Activated CD8-positive, alpha-beta T cell treated with anti-CD3 and anti-CD28 coated beads, Interleukin-2, amount 10 ng/mL, durations not matched to agents 7 days and 5 days (primary cell): ENCODE data around the gene ARHGAP28. TPM values are rescaled to one million over a fixed set of nuclear protein-coding genes. Genes with fewer than 3 reads are reported as not detected.

Source experiments
- ATAC-seq: fragments of 150-1000 bp; cut with Tn5 transposase; one replicate; pipeline ENCODE4 v1.10.0; 2021; ENCODE audit warnings: moderate library complexity
- CTCF ChIA-PET: fragments of 350-600 bp; sonication (Branson Sonifier 250); formaldehyde crosslinking; loops from one replicate; lab custom pipeline; 2021; ENCODE audit warnings: antibody characterized with exemption; lab: Charles Lee
- POLR2A ChIA-PET: fragments of 350-600 bp; sonication (Branson Sonifier 250); formaldehyde crosslinking; loops from one replicate; lab custom pipeline; 2021; ENCODE audit warnings: antibody characterized with exemption; lab: Charles Lee
- DNase-seq: peaks from one replicate; pipeline ENCODE4 v3.0.0-alpha.2; 2020
- H3K27ac Mint-ChIP-seq: one replicate; pipeline ENCODE4 v1.8.0; 2021; ENCODE audit warnings: mild to moderate bottlenecking, mixed read lengths
- H3K27me3 Mint-ChIP-seq: one replicate; pipeline ENCODE4 v1.8.0; 2021; ENCODE audit warnings: low read depth, mixed read lengths
- H3K36me3 Mint-ChIP-seq: one replicate; pipeline ENCODE4 v1.8.0; 2021; ENCODE audit warnings: low read depth, mixed read lengths
- H3K4me1 Mint-ChIP-seq: one replicate; pipeline ENCODE4 v1.8.0; 2021; ENCODE audit warnings: low read depth, mixed read lengths
- H3K4me3 Mint-ChIP-seq: one replicate; pipeline ENCODE4 v1.8.0; 2021; ENCODE audit warnings: mild to moderate bottlenecking, mixed read lengths
- H3K9me3 Mint-ChIP-seq: one replicate; pipeline ENCODE4 v1.8.0; 2022; ENCODE audit warnings: mixed read lengths; ENCODE audit not compliant: insufficient read depth
- total RNA-seq, 2 experiments: library from RNA; stranded (reverse); gene quantifications; one replicate each; pipeline ENCODE4 v1.2.3, GENCODE V29; 2021

The ARHGAP28 gene
- total RNA-seq, 2 experiments from 2014 or later, result not detected

DNA sequence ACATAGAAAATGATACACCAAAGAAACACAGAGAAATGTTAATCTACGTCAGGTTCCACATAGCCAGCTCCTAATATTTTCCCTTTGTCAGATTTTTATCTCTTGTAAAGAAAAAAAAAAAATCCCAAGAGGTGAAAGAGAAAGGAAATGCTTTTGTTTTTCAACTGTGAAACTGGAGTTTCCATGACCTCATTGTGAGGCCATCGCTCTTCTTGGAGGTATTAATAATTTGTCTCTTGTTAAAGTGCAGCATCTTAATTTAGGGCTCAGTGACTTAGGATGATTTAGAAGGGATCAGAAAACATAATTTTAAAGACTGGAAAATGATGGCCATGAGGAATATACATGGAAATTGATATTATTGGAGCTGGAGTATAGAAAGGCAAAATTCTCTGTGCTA, 21.7 kb downstream of the ARHGAP28 start:
- no peak overlapping the region for H3K4me3 Mint-ChIP-seq
- H3K4me1 Mint-ChIP-seq, result no peaks in the 10 kb centered on the region
- DNase-seq, result no peak
- peaks cover 5% of the 10 kb centered on the region for H3K9me3 Mint-ChIP-seq
- H3K27me3 Mint-ChIP-seq, result no peaks in the 10 kb centered on the region
- ATAC-seq, result no peak
- no peaks in the 10 kb centered on the region for H3K36me3 Mint-ChIP-seq
- no peak overlapping the region for H3K27ac Mint-ChIP-seq
- ChIA-PET CTCF (no interaction called here), POLR2A (no interaction called here)

DNA sequence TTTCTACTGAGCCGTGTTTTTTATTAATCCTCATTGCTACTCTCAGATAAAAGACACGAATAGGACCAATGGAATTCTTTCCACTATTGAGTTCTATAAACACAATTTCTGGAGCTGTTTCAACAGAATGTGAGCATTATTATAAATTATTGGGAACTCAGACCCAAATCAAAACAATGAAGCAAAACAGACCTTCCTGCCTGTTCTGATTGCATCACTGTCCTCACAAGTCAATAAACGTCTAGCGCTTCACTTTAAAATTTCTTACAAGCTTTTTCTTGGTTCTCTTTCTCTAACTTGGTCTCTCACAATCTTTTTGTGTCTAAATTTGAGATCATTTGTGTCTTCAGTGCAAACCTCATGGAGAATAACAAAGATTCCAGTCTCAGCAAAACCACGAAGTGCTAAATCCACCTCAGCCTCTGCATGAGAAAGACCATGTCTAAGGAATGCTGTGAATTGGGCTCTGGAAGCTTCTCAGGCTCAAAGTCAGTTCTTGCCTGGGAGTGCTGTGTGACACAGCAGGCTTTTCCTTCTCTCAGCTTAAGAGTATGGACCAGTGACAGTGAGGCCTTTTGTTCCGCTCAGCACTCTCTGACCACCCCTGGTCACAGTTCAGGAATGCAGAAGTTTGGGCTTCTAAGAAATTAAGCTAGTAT, 22.8 kb downstream of the ARHGAP28 start:
- Mint-ChIP-seq H3K4me1 (no peaks in the 10 kb centered on the region), H3K4me3 (no peak overlapping the region), H3K27me3 (no peaks in the 10 kb centered on the region), H3K9me3 (peaks cover 5% of the 10 kb centered on the region), H3K27ac (no peak overlapping the region), H3K36me3 (no peaks in the 10 kb centered on the region)
- ChIA-PET POLR2A (no interaction called here), CTCF (no interaction called here)
- ATAC-seq (no peak), DNase-seq (no peak)

DNA sequence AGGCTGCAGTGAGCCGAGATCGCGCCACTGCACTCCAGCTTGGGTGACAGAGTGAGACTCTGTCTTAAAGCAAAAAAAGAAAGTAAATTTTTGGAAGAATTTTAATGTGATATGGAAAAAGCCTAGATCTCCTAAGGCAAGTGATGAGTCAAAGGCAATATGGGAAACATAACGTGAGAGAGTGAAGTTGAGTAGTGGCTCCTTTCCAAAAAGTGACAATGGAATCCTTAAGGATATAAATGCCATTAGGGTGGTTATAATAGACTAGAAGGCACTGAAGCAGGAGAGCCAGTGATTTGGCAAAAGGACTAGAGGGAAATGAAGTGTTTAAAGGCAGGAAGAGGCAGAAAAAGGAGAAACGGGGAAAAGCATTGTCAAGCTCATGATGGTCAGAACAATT, 25.6 kb downstream of the ARHGAP28 start:
- no peak for ATAC-seq
- H3K36me3 Mint-ChIP-seq, result no peaks in the 10 kb centered on the region
- no peak overlapping the region for H3K27ac Mint-ChIP-seq
- no peaks in the 10 kb centered on the region for H3K4me1 Mint-ChIP-seq
- H3K4me3 Mint-ChIP-seq, result no peak overlapping the region
- CTCF ChIA-PET, result no interaction called here
- POLR2A ChIA-PET, result no interaction called here
- no peaks in the 10 kb centered on the region for H3K27me3 Mint-ChIP-seq
- H3K9me3 Mint-ChIP-seq, result peaks cover 5% of the 10 kb centered on the region
- DNase-seq, result no peak

DNA sequence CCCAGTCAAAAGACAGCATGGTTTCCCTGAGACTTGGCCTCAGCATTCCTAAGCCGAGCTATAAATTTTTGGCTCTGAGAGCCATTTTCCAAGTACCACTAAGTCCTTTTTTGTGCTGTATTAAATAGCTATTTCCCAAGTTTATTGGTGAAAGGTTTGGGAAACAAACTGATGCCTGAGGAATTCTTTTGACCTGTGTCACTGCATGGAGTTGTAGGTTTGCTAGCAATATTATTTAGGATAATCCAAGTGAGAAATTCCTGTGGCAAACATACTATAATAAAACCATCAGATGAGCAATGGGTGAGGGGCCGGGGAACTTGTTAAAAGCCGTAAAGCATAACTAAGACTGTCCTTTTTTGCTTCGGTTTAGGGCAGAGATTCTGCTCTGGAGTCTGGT, 28.4 kb downstream of the ARHGAP28 start:
- Mint-ChIP-seq H3K4me1 (no peaks in the 10 kb centered on the region), H3K36me3 (no peaks in the 10 kb centered on the region), H3K9me3 (no peaks in the 10 kb centered on the region), H3K27me3 (no peaks in the 10 kb centered on the region), H3K27ac (no peak overlapping the region), H3K4me3 (no peak overlapping the region)
- ATAC-seq, result no peak
- POLR2A ChIA-PET, result no interaction called here
- DNase-seq, result no peak
- CTCF ChIA-PET, result no interaction called here

DNA sequence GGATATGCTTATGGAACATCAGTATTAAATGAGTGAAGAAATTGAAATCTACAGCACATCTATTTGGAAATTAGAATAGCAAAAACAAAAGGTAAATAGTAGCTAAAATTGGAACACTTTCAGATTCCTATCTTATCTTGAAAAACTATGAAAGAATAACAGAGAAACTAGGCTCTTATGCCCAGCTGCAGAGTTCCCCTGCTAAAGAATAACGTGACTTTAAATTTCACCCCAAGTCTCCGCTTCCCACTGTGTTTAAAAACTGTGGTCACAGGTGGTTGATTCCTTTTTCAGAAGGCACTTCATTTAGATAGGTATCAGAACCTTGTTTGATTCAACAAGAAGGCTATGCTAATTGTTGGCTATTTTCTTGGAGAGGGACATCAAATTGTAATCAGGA, 30.1 kb downstream of the ARHGAP28 start:
- no peak for ATAC-seq
- Mint-ChIP-seq H3K4me3 (no peak overlapping the region), H3K4me1 (no peaks in the 10 kb centered on the region), H3K9me3 (no peaks in the 10 kb centered on the region), H3K27me3 (no peaks in the 10 kb centered on the region), H3K27ac (no peak overlapping the region), H3K36me3 (no peaks in the 10 kb centered on the region)
- ChIA-PET POLR2A (no interaction called here), CTCF (no interaction called here)
- no peak for DNase-seq

DNA sequence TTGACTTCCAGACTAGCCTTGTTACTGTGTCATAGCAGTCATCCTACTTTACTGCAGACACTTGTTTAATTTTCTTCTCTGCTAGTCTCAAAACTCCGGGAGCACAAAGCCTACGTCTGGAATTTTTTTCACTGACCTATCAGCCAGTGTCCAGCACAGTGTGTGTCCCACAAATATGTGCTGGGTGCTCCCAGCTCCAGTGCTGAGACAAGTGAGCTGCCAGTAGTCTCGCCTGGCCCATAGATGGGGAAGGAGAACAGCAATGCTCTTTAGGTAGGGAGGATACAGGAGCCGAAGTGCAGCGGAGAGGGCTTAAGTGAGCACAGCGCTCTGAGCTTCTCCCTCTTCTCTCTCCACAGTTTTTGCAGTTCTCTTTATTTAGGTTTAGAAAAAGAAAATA, 34.0 kb downstream of the ARHGAP28 start:
- no peak for ATAC-seq
- Mint-ChIP-seq H3K9me3 (peaks cover 9% of the 10 kb centered on the region), H3K27me3 (no peaks in the 10 kb centered on the region), H3K4me1 (no peaks in the 10 kb centered on the region), H3K27ac (no peak overlapping the region), H3K36me3 (no peaks in the 10 kb centered on the region), H3K4me3 (no peak overlapping the region)
- DNase-seq, result no peak
- POLR2A ChIA-PET, result no interaction called here
- CTCF ChIA-PET, result no interaction called here

DNA sequence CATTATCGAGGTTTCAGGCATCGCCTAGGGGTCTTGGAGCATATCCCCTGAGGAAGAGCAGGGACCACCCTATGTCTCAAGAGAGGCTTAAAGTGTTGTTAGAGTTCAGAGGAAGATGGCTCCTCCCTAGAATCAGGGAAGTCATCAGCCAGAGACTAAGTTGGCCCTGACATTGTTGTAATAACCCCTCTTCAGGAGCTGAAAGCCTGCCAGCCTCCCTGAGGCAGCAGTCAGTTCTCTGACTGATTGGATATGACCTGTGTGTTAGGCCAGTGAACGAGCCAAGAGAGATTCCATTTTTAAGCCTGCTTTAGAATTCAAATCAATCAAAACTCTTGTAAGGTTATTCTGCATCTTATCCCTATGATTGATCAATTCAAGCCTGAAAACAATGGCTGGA, 34.9 kb downstream of the ARHGAP28 start:
- ATAC-seq, result no peak
- no peaks in the 10 kb centered on the region for H3K27me3 Mint-ChIP-seq
- no peak overlapping the region for H3K27ac Mint-ChIP-seq
- H3K9me3 Mint-ChIP-seq, result peaks cover 9% of the 10 kb centered on the region
- H3K4me3 Mint-ChIP-seq, result no peak overlapping the region
- ChIA-PET POLR2A (no interaction called here), CTCF (no interaction called here)
- no peak for DNase-seq
- no peaks in the 10 kb centered on the region for H3K4me1 Mint-ChIP-seq
- H3K36me3 Mint-ChIP-seq, result no peaks in the 10 kb centered on the region

DNA sequence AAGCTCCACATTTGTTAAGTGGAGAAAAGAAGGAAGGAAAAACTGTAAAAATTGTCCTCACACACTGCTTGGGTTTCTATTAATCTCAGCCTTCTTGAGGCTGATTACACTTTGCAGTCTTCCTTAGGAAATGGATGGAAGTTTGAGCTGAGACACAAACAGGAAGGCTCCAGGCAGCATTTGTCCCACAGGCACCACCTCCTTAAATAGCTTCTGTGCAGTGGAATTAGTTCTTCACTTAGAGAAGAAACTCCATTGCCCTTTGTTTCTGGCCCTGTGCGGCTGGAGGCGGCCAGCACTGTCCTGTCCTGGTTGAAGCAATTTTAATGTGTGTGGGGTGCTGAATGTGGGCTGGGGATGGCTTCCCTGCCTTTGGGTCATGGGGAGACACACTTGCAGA, 44.3 kb downstream of the ARHGAP28 start:
- Mint-ChIP-seq H3K27me3 (no peaks in the 10 kb centered on the region), H3K4me1 (no peaks in the 10 kb centered on the region), H3K27ac (no peak overlapping the region), H3K4me3 (no peak overlapping the region), H3K9me3 (no peaks in the 10 kb centered on the region), H3K36me3 (no peaks in the 10 kb centered on the region)
- no peak for DNase-seq
- ChIA-PET POLR2A (no interaction called here), CTCF (no interaction called here)
- ATAC-seq, result no peak

DNA sequence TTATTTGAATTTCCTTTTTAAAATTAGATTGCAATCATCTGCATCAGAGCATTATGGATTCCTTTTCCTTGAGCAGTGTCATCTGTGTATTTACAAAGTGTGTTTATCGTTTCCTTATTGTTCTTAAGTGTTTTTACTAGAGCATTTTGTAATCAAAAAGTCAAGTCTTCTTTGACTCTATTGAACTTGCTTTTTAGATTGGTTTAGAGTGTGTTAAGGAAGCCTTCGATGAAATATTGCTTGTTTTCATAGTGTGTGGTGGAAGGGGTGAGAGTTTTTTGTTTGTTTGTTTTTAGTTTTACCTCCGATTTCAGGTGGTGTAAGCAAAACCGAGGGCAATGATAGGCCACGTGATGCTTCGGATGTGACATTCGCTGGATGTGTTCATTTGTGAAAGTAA, 45.7 kb downstream of the ARHGAP28 start:
- no peaks in the 10 kb centered on the region for H3K4me1 Mint-ChIP-seq
- no peak for ATAC-seq
- H3K4me3 Mint-ChIP-seq, result no peak overlapping the region
- H3K9me3 Mint-ChIP-seq, result no peaks in the 10 kb centered on the region
- ChIA-PET POLR2A (no interaction called here), CTCF (no interaction called here)
- no peak for DNase-seq
- no peaks in the 10 kb centered on the region for H3K36me3 Mint-ChIP-seq
- H3K27me3 Mint-ChIP-seq, result no peaks in the 10 kb centered on the region
- no peak overlapping the region for H3K27ac Mint-ChIP-seq

DNA sequence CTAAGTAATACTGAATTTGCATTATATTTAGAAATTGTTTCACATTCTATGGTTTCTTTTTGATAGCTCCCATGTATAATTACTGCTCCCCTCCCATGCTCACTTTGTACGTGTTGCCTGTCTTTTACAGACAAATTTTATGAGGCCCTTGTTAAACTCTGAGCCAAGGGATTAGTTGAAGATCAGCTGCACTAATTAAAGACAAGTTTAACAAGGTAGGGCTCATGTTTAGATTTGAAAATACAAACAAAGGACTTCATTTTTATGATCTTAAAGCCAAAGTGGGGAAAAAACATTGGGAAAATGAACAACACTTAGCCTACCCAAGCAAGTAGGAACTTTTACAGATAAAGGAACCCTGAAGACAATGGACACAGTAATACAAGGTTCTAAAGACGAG, 46.2 kb downstream of the ARHGAP28 start:
- ATAC-seq (no peak), DNase-seq (no peak)
- Mint-ChIP-seq H3K27ac (no peak overlapping the region), H3K4me3 (no peak overlapping the region), H3K9me3 (no peaks in the 10 kb centered on the region), H3K36me3 (no peaks in the 10 kb centered on the region), H3K27me3 (no peaks in the 10 kb centered on the region), H3K4me1 (no peaks in the 10 kb centered on the region)
- CTCF ChIA-PET, result no interaction called here
- POLR2A ChIA-PET, result no interaction called here

DNA sequence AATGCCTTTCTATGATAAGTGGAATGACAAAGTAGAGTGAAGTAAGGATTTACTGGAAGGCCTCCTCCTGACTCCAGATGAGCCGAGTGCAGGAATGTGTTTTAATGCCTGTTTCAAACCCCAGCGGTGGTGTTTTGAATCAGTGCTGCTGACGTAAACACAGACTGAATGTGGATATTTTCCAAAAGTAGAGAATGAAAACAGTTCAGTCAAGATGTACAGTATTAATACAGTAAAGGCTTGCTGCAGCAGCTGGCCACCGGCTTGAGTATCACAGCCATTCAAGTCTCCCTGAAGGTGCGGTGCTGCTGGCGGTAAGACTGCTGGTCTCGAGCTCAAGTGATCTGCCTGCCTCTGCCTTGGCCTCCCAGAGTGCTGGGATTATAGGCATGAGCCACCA, 46.7 kb downstream of the ARHGAP28 start:
- H3K9me3 Mint-ChIP-seq, result no peaks in the 10 kb centered on the region
- H3K4me1 Mint-ChIP-seq, result no peaks in the 10 kb centered on the region
- DNase-seq (no peak), ATAC-seq (no peak)
- no peaks in the 10 kb centered on the region for H3K36me3 Mint-ChIP-seq
- H3K27ac Mint-ChIP-seq, result no peak overlapping the region
- H3K27me3 Mint-ChIP-seq, result no peaks in the 10 kb centered on the region
- H3K4me3 Mint-ChIP-seq, result no peak overlapping the region
- CTCF ChIA-PET, result no interaction called here
- POLR2A ChIA-PET, result no interaction called here

DNA sequence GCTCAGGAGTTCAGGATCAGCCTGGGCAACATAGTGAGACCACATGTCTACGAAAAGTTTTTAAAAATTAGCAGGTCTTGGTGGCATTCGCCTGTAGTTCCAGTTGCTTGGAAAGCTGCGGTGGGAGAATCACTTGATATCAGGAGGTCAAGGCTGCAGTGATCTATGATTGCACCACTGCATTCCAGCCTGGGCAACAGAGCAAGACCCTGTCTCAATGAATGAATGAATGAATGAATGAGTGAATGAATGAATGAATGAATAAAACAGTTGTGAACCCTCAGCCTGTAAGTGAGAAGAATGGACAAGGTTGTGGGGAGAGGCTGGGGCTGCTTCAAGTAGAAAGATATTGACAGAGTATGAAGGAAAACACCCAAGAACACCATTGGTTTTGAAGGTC, 48.0 kb downstream of the ARHGAP28 start:
- Mint-ChIP-seq H3K9me3 (no peaks in the 10 kb centered on the region), H3K27me3 (no peaks in the 10 kb centered on the region), H3K27ac (no peak overlapping the region), H3K4me3 (no peak overlapping the region), H3K4me1 (no peaks in the 10 kb centered on the region), H3K36me3 (no peaks in the 10 kb centered on the region)
- CTCF ChIA-PET, result no interaction called here
- ATAC-seq (no peak), DNase-seq (no peak)
- POLR2A ChIA-PET, result no interaction called here
